ENCODE results near the gene ZBTB5. TPM values are rescaled to one million over a fixed set of nuclear protein-coding genes. Genes with fewer than 3 reads are reported as not detected.

The ZBTB5 gene
- total RNA-seq, 1 experiment from 2014 or later: 30.6 TPM

- intact Hi-C loops (cut with micrococcal nuclease; ENCODE audit: unreplicated experiment) (no loop called here), in situ Hi-C loops (cut with HindIII; ENCODE audit: low pct_unique_long_range_greater_than_20kb, low sequenced_read_pairs) (no loop called here)
- H3K27ac ChIP-seq (ENCODE audit: low read length): peak overlapping the region; percentile 96
- TF ChIP-seq TCF7L2 (IDR thresholded peaks at IDR 0.05; ENCODE audit: low read depth, low read length) (no peak), SIN3A (IDR thresholded peaks at IDR 0.05; ENCODE audit: borderline replicate concordance, insufficient read depth, low read depth, low read length) (no peak), POLR2AphosphoS5 (IDR thresholded peaks at IDR 0.05; ENCODE audit: low read depth, low read length) (no peak)
- TF ChIP-seq, protein P1, sequence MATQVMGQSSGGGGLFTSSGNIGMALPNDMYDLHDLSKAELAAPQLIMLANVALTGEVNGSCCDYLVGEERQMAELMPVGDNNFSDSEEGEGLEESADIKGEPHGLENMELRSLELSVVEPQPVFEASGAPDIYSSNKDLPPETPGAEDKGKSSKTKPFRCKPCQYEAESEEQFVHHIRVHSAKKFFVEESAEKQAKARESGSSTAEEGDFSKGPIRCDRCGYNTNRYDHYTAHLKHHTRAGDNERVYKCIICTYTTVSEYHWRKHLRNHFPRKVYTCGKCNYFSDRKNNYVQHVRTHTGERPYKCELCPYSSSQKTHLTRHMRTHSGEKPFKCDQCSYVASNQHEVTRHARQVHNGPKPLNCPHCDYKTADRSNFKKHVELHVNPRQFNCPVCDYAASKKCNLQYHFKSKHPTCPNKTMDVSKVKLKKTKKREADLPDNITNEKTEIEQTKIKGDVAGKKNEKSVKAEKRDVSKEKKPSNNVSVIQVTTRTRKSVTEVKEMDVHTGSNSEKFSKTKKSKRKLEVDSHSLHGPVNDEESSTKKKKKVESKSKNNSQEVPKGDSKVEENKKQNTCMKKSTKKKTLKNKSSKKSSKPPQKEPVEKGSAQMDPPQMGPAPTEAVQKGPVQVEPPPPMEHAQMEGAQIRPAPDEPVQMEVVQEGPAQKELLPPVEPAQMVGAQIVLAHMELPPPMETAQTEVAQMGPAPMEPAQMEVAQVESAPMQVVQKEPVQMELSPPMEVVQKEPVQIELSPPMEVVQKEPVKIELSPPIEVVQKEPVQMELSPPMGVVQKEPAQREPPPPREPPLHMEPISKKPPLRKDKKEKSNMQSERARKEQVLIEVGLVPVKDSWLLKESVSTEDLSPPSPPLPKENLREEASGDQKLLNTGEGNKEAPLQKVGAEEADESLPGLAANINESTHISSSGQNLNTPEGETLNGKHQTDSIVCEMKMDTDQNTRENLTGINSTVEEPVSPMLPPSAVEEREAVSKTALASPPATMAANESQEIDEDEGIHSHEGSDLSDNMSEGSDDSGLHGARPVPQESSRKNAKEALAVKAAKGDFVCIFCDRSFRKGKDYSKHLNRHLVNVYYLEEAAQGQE (IDR thresholded peaks at IDR 0.05; ENCODE audit: insufficient read depth in 1 of 2, low read depth in 2 of 2, low read length in 1 of 2): no peak
- TF ChIP-seq, protein P2, sequence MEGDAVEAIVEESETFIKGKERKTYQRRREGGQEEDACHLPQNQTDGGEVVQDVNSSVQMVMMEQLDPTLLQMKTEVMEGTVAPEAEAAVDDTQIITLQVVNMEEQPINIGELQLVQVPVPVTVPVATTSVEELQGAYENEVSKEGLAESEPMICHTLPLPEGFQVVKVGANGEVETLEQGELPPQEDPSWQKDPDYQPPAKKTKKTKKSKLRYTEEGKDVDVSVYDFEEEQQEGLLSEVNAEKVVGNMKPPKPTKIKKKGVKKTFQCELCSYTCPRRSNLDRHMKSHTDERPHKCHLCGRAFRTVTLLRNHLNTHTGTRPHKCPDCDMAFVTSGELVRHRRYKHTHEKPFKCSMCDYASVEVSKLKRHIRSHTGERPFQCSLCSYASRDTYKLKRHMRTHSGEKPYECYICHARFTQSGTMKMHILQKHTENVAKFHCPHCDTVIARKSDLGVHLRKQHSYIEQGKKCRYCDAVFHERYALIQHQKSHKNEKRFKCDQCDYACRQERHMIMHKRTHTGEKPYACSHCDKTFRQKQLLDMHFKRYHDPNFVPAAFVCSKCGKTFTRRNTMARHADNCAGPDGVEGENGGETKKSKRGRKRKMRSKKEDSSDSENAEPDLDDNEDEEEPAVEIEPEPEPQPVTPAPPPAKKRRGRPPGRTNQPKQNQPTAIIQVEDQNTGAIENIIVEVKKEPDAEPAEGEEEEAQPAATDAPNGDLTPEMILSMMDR (IDR thresholded peaks at IDR 0.05): no peak
- ChIA-PET CTCF (no interaction called here), POLR2A (no interaction called here)
- no TSS peak for BruUV-seq (replicated peaks)
- H3K4me1 ChIP-seq (ENCODE audit: control insufficient read depth, insufficient read depth, low read length): peaks cover 27% of the 10 kb centered on the region
- no peaks in the 10 kb centered on the region for H3K27me3 ChIP-seq (ENCODE audit: control insufficient read depth, insufficient read depth, low read length)
- ATAC-seq: no peak
- peaks cover 10% of the 10 kb centered on the region; the same call in 1 of the 2 replicates for H3K36me3 ChIP-seq (ENCODE audit: control insufficient read depth, insufficient read depth, low read length)
- peak overlapping the region; percentile 72 to 96 for H3K4me3 ChIP-seq (ENCODE audit: low read depth in 2 of 2, low read length in 2 of 2)
- no peaks in the 10 kb centered on the region for H3K9me3 ChIP-seq (ENCODE audit: control insufficient read depth, insufficient read depth, low read depth, low read length)
- no peak for DNase-seq (ENCODE audit: low read depth, low spot score)
These were observed 41.7 kb downstream of the ZBTB5 start for GRCh38 chr9:37423508-37423907.

- in situ Hi-C loops (cut with HindIII; ENCODE audit: low pct_unique_long_range_greater_than_20kb, low sequenced_read_pairs) (no loop called here), intact Hi-C loops (cut with micrococcal nuclease; ENCODE audit: unreplicated experiment) (no loop called here)
- TSS peak; percentile 79 for BruUV-seq (replicated peaks)
- DNase-seq (ENCODE audit: low read depth, low spot score) (no peak), ATAC-seq (peak; percentile 99)
- H3K36me3 ChIP-seq (ENCODE audit: control insufficient read depth, insufficient read depth, low read length): peaks cover 4% of the 10 kb centered on the region; the same call in 1 of the 2 replicates
- peak within 1 kb of the TSS; percentile 96 for H3K27ac ChIP-seq (ENCODE audit: low read length)
- no peaks in the 10 kb centered on the region for H3K27me3 ChIP-seq (ENCODE audit: control insufficient read depth, insufficient read depth, low read length)
- peaks cover 27% of the 10 kb centered on the region for H3K4me1 ChIP-seq (ENCODE audit: control insufficient read depth, insufficient read depth, low read length)
- TF ChIP-seq SIN3A (IDR thresholded peaks at IDR 0.05; ENCODE audit: borderline replicate concordance, insufficient read depth, low read depth, low read length): no peak
- TF ChIP-seq POLR2AphosphoS5 (IDR thresholded peaks at IDR 0.05; ENCODE audit: low read depth, low read length): no peak
- TF ChIP-seq TCF7L2 (IDR thresholded peaks at IDR 0.05; ENCODE audit: low read depth, low read length): 0 out of 2 replicates have a peak, but pooled peaks have one; percentile 21
- POLR2A ChIA-PET: interaction anchor here (0.6 to 0.7 kb wide), 3 partner anchors 11 to 85 kb away, joined by 3 to 9 read pairs (median 3); no protein-coding TSS in a partner anchor
- no peaks in the 10 kb centered on the region for H3K9me3 ChIP-seq (ENCODE audit: control insufficient read depth, insufficient read depth, low read depth, low read length)
- CTCF ChIA-PET: no interaction called here
- peak within 1 kb of the TSS; percentile 72 to 96 for H3K4me3 ChIP-seq (ENCODE audit: low read depth in 2 of 2, low read length in 2 of 2)
These were observed 42.8 kb downstream of the ZBTB5 start, which contains the start of gene GRHPR for GRCh38 chr9:37422289-37423104. Gene GRHPR (plus strand): TSS chr9:37422696. CDS start chr9:37422751, 55 bp downstream.
